IMR-90 (cell line): ENCODE data around the gene SPP1. TPM values are rescaled to one million over a fixed set of nuclear protein-coding genes. Genes with fewer than 3 reads are reported as not detected.

Source experiments
- ATAC-seq: fragments of 200-7000 bp; cut with Tn5 transposase; 2 replicates; pipeline ENCODE4 v1.9.1; 2020; ENCODE audit warnings: low read depth, mild to moderate bottlenecking, moderate library complexity
- BruUV-seq: library from RNA; stranded (reverse); fragments of 400-500 nt; replicated peaks from 2 replicates; lab custom pipeline; 2021; lab: Mats Ljungman, UMichigan
- CTCF ChIA-PET: fragments of 300-600 bp; formaldehyde crosslinking; extraction: SDS; loops from one replicate; lab custom pipeline; 2021; ENCODE audit warnings: antibody characterized with exemption; lab: Yijun Ruan, JAX
- POLR2A ChIA-PET: fragments of 300-600 bp; sonication (Branson Sonifier 250); formaldehyde crosslinking; loops from one replicate; lab custom pipeline; 2022; ENCODE audit warnings: antibody characterized with exemption; ENCODE audit not compliant: unreplicated experiment; lab: Charles Lee
- DNase-seq: peaks from one replicate; pipeline ENCODE4 v3.0.0; 2013
- H2AFZ ChIP-seq: replicated peaks from 2 replicates; pipeline ENCODE3; 2013; ENCODE audit warnings: low read length, mild to moderate bottlenecking; ENCODE audit not compliant: poor library complexity
- H2AK5ac ChIP-seq: 2 replicates; pipeline ENCODE4 v1.6.1; 2013; ENCODE audit warnings: low read depth, low read length, inconsistent platforms
- H2AK9ac ChIP-seq: replicated peaks from 2 replicates; pipeline ENCODE3; 2013; ENCODE audit warnings: mild to moderate bottlenecking, low read depth, low read length, moderate library complexity; ENCODE audit not compliant: poor library complexity
- H2BK120ac ChIP-seq: 2 replicates; pipeline ENCODE4 v1.6.1; 2013; ENCODE audit warnings: low read depth, low read length, inconsistent platforms
- H2BK15ac ChIP-seq: 3 replicates; pipeline ENCODE4 v1.6.1; 2013; ENCODE audit warnings: low read depth, low read length, inconsistent platforms
- H2BK20ac ChIP-seq: 2 replicates; pipeline ENCODE4 v1.6.1; 2013; ENCODE audit warnings: low read depth, mild to moderate bottlenecking, inconsistent platforms, low read length, moderate library complexity
- H2BK5ac ChIP-seq: 2 replicates; pipeline ENCODE4 v1.6.1; 2013; ENCODE audit warnings: mild to moderate bottlenecking, low read depth, low read length, inconsistent platforms; ENCODE audit not compliant: poor library complexity, severe bottlenecking
- H3K14ac ChIP-seq: replicated peaks from 2 replicates; pipeline ENCODE4 v1.6.1; 2013; ENCODE audit warnings: low read depth, low read length, inconsistent platforms
- H3K18ac ChIP-seq: 2 replicates; pipeline ENCODE4 v1.6.1; 2013; ENCODE audit warnings: low read depth, low read length, control low read depth
- H3K23ac ChIP-seq: 2 replicates; pipeline ENCODE4 v1.6.1; 2013; ENCODE audit warnings: low read depth, low read length, inconsistent platforms
- H3K27ac ChIP-seq: 2 replicates; pipeline ENCODE4 v1.5.1; 2013; ENCODE audit warnings: mild to moderate bottlenecking, control low read depth, low read length; ENCODE audit not compliant: insufficient read depth
- H3K27me3 ChIP-seq: 2 replicates; pipeline ENCODE4 v1.6.1; 2013; ENCODE audit warnings: low read length; ENCODE audit not compliant: control insufficient read depth, insufficient read depth
- H3K36me3 ChIP-seq: 2 replicates; pipeline ENCODE4 v1.6.1; 2013; ENCODE audit warnings: low read length, mixed read lengths; ENCODE audit not compliant: control insufficient read depth, insufficient read depth
- H3K4ac ChIP-seq: 2 replicates; pipeline ENCODE4 v1.6.1; 2013; ENCODE audit warnings: low read depth, low read length, inconsistent platforms
- H3K4me1 ChIP-seq: 2 replicates; pipeline ENCODE4 v1.6.1; 2013; ENCODE audit warnings: low read length, mixed read lengths; ENCODE audit not compliant: control insufficient read depth, insufficient read depth
- H3K4me2 ChIP-seq: 2 replicates; pipeline ENCODE4 v1.6.1; 2013; ENCODE audit warnings: low read depth, mild to moderate bottlenecking, control low read depth, low read length, moderate library complexity
- H3K4me3 ChIP-seq: 2 replicates; pipeline ENCODE4 v1.5.1; 2013; ENCODE audit warnings: low read depth, mild to moderate bottlenecking, control low read depth, low read length, moderate library complexity; ENCODE audit not compliant: insufficient read depth
- H3K56ac ChIP-seq: 2 replicates; pipeline ENCODE4 v1.6.1; 2013; ENCODE audit warnings: low read length, inconsistent platforms; ENCODE audit not compliant: insufficient read depth; ENCODE audit errors: extremely low read depth
- H3K79me1 ChIP-seq, 2 experiments: 2 replicates each; pipeline ENCODE4 v1.6.1; 2013; ENCODE audit warnings: low read length in 2 of 2, inconsistent platforms in 1 of 2, low read depth in 1 of 2
- H3K9ac ChIP-seq: 2 replicates; pipeline ENCODE4 v1.6.1; 2013; ENCODE audit warnings: low read depth, low read length, control low read depth
- H3K9me1 ChIP-seq: 2 replicates; pipeline ENCODE4 v1.6.1; 2013; ENCODE audit warnings: low read length, inconsistent platforms; ENCODE audit not compliant: insufficient read depth
- H3K9me3 ChIP-seq: 2 replicates; pipeline ENCODE4 v1.6.1; 2013; ENCODE audit warnings: low read length; ENCODE audit not compliant: control insufficient read depth, insufficient read depth
- H4K20me1 ChIP-seq: 2 replicates; pipeline ENCODE4 v1.6.1; 2013; ENCODE audit warnings: low read length, inconsistent platforms; ENCODE audit not compliant: insufficient read depth
- H4K5ac ChIP-seq: 2 replicates; pipeline ENCODE4 v1.6.1; 2013; ENCODE audit warnings: mild to moderate bottlenecking, low read depth, low read length, control low read depth
- H4K8ac ChIP-seq, 2 experiments: 2 replicates each; pipeline ENCODE4 v1.6.1; 2013; ENCODE audit warnings: low read depth in 2 of 2, low read length in 2 of 2, control low read depth in 1 of 2, inconsistent platforms in 1 of 2
- H4K91ac ChIP-seq: 2 replicates; pipeline ENCODE4 v1.6.1; 2013; ENCODE audit warnings: low read depth, low read length, inconsistent platforms; ENCODE audit not compliant: insufficient read depth
- MAFK ChIP-seq: IDR thresholded peaks from 2 replicates; pipeline ENCODE4 v1.6.1; 2012; ENCODE audit warnings: low read depth, low read length, improper control_type of control experiment
- MAZ ChIP-seq: IDR thresholded peaks from 2 replicates; pipeline ENCODE4 v1.6.1; 2012; ENCODE audit warnings: low read depth, mild to moderate bottlenecking, low read length, improper control_type of control experiment, moderate library complexity, borderline replicate concordance
- NFE2L2 ChIP-seq: fragments of 150-350 bp; IDR thresholded peaks from 2 replicates; pipeline ENCODE4 v1.6.1; 2016; ENCODE audit warnings: low read depth, mild to moderate bottlenecking, low read length
- WGBS, 2 experiments: methylation state at CpG; one replicate each; pipeline versions ENCODE4 v1.1.5 to v1.1.7; 2013; ENCODE audit warnings: missing lambda C conversion rate in 2 of 2; ENCODE audit not compliant: insufficient read length in 1 of 2; ENCODE audit errors: extremely low coverage in 2 of 2; 5-methylcytosine and 5-hydroxymethylcytosine counted together
- dilution Hi-C: fragments of 300-500 bp; cut with HindIII; formaldehyde crosslinking; loops from one replicate; pipeline ENCODE4 v1.14.3; 2018; ENCODE audit warnings: low sequenced_read_pairs; ENCODE audit not compliant: unreplicated experiment
- in situ Hi-C: fragments of 300-500 bp; cut with MboI; formaldehyde crosslinking; loops from 3 replicates; pipeline ENCODE4 v1.14.3; 2019; ENCODE audit warnings: low sequenced_read_pairs, inconsistent platforms, mixed read lengths
- intact Hi-C: fragments of 100-400 bp; cut with micrococcal nuclease; formaldehyde crosslinking; loops from 2 replicates; pipeline ENCODE4 v1.10.0; 2022
- polyA plus RNA-seq, 3 experiments: library from polyadenylated mRNA; depleted of rRNA; stranded (reverse); fragments of >200 nt; gene quantifications; 2 replicates each; pipeline ENCODE4 v1.2.3, GENCODE V29; 2012; ENCODE audit warnings: low replicate concordance in 1 of 3
- total RNA-seq: library from RNA; depleted of rRNA; stranded (reverse); fragments of >200 nt; gene quantifications from 2 replicates; pipeline ENCODE4 v1.2.3, GENCODE V29; 2012
- TF ChIP-seq, protein P1 (sequence below): fragments of 150-350 bp; IDR thresholded peaks from 2 replicates; pipeline ENCODE4 v1.6.1; 2016; ENCODE audit warnings: low read depth, mild to moderate bottlenecking, low read length, moderate library complexity, borderline replicate concordance

SPP1 gene
- total and polyA plus RNA-seq, 2 of the 4 experiments (the other 2 are of a cell fraction) = 0.18 to 0.50 TPM

DNA sequence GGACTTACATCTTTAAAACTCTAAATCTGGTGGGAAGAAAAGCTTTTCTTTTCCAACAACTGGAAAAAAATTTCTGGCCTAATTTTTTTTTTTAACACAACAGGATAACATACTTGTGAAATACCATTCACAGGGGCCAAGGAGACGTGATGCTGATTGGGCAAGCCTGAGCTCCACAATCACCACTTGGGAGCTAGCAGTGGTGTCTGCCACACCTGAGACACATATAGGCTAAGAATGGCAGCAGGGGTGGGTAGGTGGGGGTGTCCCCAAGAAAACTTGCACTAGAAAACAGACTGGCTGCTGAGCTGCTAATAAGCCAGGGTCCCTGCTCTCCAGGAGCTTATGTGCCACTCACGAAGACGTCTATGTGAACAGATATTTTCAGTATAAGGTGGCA lies 26.4 kb downstream of the SPP1 start:
- Histone ChIP-seq H4K20me1 (no peaks in the 10 kb centered on the region), H3K9me1 (no peaks in the 10 kb centered on the region; the same call in 1 of the 2 replicates), H4K8ac (no peak overlapping the region), H3K79me1 (peaks cover 0 to 4% of the 10 kb centered on the region in 2 experiments; a peak in 1 of 4 replicates), H3K56ac (no peak overlapping the region), H2AK9ac (no peak overlapping the region), H3K9ac (no peak overlapping the region), H3K27ac (no peak overlapping the region), H3K36me3 (no peaks in the 10 kb centered on the region), H2BK120ac (no peak overlapping the region), H2AFZ (no peak overlapping the region), H3K27me3 (no peaks in the 10 kb centered on the region; the same call in 1 of the 2 replicates), H3K4ac (no peak overlapping the region), H2AK5ac (no peak overlapping the region), H3K4me3 (no peak overlapping the region), H4K91ac (no peak overlapping the region), H2BK15ac (no peak overlapping the region), H3K9me3 (no peaks in the 10 kb centered on the region), H3K14ac (no peak overlapping the region), H2BK20ac (no peak overlapping the region), H2BK5ac (no peak overlapping the region), H3K23ac (no peak overlapping the region), H4K5ac (no peak overlapping the region), H3K4me1 (0 out of 2 replicates have a peak, but pooled peaks cover 4% of the 10 kb centered on the region), H3K4me2 (no peak overlapping the region), H3K18ac (no peak overlapping the region)
- BruUV-seq = no TSS peak
- DNase-seq (no peak), ATAC-seq (no peak)
- ChIA-PET POLR2A (no interaction called here), CTCF (interaction anchor here (0.6 kb wide), 1 partner anchor 141 kb away, joined by 3 read pairs; no protein-coding TSS in a partner anchor)
- dilution Hi-C loops = no loop called here
- 75% methylated on average over 2 of the region's 3 CpGs; no CpG with 5 or more reads in 1 of the 2 experiments for WGBS, 2 experiments
- in situ Hi-C loops = no loop called here
- intact Hi-C loops = no loop called here
- no peak for TF ChIP-seq MAFK
- TF ChIP-seq, protein P1, sequence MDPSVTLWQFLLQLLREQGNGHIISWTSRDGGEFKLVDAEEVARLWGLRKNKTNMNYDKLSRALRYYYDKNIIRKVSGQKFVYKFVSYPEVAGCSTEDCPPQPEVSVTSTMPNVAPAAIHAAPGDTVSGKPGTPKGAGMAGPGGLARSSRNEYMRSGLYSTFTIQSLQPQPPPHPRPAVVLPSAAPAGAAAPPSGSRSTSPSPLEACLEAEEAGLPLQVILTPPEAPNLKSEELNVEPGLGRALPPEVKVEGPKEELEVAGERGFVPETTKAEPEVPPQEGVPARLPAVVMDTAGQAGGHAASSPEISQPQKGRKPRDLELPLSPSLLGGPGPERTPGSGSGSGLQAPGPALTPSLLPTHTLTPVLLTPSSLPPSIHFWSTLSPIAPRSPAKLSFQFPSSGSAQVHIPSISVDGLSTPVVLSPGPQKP = no peak
- TF ChIP-seq MAZ = no peak
- TF ChIP-seq NFE2L2 = no peak
